K562 treated with DMSO at 1 percent for 48 hours (cell line): ENCODE data around the gene NIPA2. TPM values are rescaled to one million over a fixed set of nuclear protein-coding genes. Genes with fewer than 3 reads are reported as not detected.

Experiments used
- total RNA-seq: library from RNA; unstranded; fragments of 300-600 nt; gene quantifications from 2 replicates; pipeline ENCODE4 v1.2.3, GENCODE V29; 2022; ENCODE audit warnings: low replicate concordance; ENCODE audit errors: extremely low read depth

Gene NIPA2
- not detected in 2 replicates for total RNA-seq

DNA sequence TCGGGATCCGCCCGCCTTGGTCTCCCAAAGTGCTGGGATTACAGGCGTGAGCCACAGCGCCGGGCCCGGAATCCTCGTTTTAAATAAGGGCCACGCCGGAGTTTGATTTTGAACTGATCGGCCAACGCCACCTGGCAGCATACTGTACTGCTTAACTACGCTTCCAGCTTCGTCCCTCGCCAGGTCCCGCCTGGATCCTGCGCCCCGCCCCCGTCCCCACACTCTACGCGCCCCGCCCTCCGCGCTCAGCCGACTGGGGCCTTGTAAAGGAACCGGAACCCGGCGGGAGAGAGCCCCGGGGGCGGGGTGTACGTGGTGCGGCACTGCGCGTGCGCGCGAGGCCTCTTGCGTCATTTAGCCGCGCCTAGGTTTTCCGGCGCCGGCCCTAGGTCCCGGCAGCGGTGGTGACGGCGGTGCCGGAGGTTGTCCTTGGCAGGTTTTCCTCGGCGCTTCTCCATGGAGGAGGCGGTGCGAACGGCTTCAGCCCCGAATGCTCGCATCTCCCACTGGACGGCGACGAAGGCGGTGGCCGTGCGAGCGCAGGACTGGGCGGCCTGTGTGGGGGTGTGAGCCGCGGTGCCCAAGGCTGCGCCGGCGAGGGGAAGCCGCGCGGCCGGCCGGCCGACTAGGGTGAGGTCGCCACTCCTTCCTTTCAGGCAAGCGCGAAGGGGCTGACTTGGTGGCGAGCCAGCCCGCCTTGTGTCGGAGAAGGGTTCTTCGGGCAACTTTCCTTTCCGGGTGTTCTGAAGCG, at the start of gene NIPA2:
Gene NIPA2 (plus strand): TSS at position 375 of the 751 bp plus-strand sequence. CDS start 13,066 bp downstream, outside the sequence.

Other genes starting within 250 kb of the NIPA2 start
- not detected in 2 replicates for gene NIPA1, start 52.0 kb upstream of the NIPA2 start, total RNA-seq
- 1,958 TPM in 1 of 2 replicates, not detected in the other for gene CYFIP1, start 141.7 kb downstream of the NIPA2 start, total RNA-seq
- gene TUBGCP5, start 200.9 kb downstream of the NIPA2 start, total RNA-seq: not detected in 2 replicates